Spleen (tissue), 11 donors: ENCODE results near the gene WDR48. TPM values are rescaled to one million over a fixed set of nuclear protein-coding genes. Genes with fewer than 3 reads are reported as not detected.

Source experiments
- DNase-seq: peaks from one replicate; pipeline ENCODE4 v3.0.0-alpha.2; 2020
- H3K27ac ChIP-seq, 8 donors: fragments of 200-600 bp; sonication (generic) in 7 of 8; 1 replicate in 4 of 8; 2 replicates in 4 of 8; pipeline versions ENCODE4 v1.5.0 to v1.8.0; 2016 to 2021; ENCODE audit warnings: inconsistent platforms in 4 of 8, mild to moderate bottlenecking in 4 of 8, moderate library complexity in 1 of 8
- H3K27me3 ChIP-seq, 7 donors: fragments of 200-600 bp; sonication (generic) in 6 of 7; replicated peaks in 1 of 7; 1 replicate in 4 of 7; 2 replicates in 3 of 7; pipeline versions ENCODE4 v1.5.0 to v1.8.0; 2016 to 2021; ENCODE audit warnings: inconsistent platforms in 3 of 7, mild to moderate bottlenecking in 1 of 7
- H3K36me3 ChIP-seq, 6 donors: fragments of 200-600 bp; sonication (generic) in 5 of 6; 1 replicate in 4 of 6; 2 replicates in 2 of 6; pipeline versions ENCODE4 v1.5.0 to v1.8.0; 2016 to 2021; ENCODE audit warnings: inconsistent platforms in 2 of 6
- H3K4me1 ChIP-seq, 6 donors: fragments of 200-600 bp; sonication (generic) in 5 of 6; 1 replicate in 3 of 6; 2 replicates in 3 of 6; pipeline versions ENCODE4 v1.5.0 to v1.8.0; 2016 to 2021; ENCODE audit warnings: inconsistent platforms in 3 of 6
- H3K4me3 ChIP-seq, 8 donors: fragments of 200-600 bp; sonication (generic) in 7 of 8; 1 replicate in 4 of 8; 2 replicates in 4 of 8; pipeline versions ENCODE4 v1.5.0 to v1.8.0; 2016 to 2021; ENCODE audit warnings: inconsistent platforms in 4 of 8, mild to moderate bottlenecking in 4 of 8, moderate library complexity in 2 of 8
- H3K9me3 ChIP-seq, 8 donors: fragments of 200-600 bp; sonication (generic) in 7 of 8; 1 replicate in 4 of 8; 2 replicates in 4 of 8; pipeline versions ENCODE4 v1.5.0 to v1.8.0; 2016 to 2021; ENCODE audit warnings: inconsistent platforms in 4 of 8
- POLR2A ChIP-seq, 3 donors: fragments of 450-650 bp; IDR thresholded peaks; one replicate each; pipeline ENCODE4 v1.5.1; 2017; ENCODE audit warnings: antibody characterized with exemption in 3 of 3, mild to moderate bottlenecking in 1 of 3
- POLR2AphosphoS5 ChIP-seq, 3 donors: sonication (generic); formaldehyde crosslinking; IDR thresholded peaks; one replicate each; pipeline ENCODE4 v1.5.1; 2017; ENCODE audit warnings: antibody characterized with exemption in 3 of 3
- WGBS, 5 donors: extraction: QIAGEN DNeasy Blood & Tissue Kit in 3 of 5; methylation state at CpG; one replicate each; pipeline versions ENCODE4 v1.1.5 to v1.1.7; 2013 to 2018; 5-methylcytosine and 5-hydroxymethylcytosine counted together
- intact Hi-C: fragments of 100-400 bp; cut with DNase I; formaldehyde crosslinking; loops from one replicate; pipeline ENCODE4 v1.15.0; 2023; ENCODE audit warnings: low total_unique reads
- polyA plus RNA-seq, 3 donors: library from polyadenylated mRNA; stranded (reverse); fragments of 200-250 nt; gene quantifications; one replicate each; pipeline ENCODE4 v1.2.1, GENCODE V29; 2013
- total RNA-seq, 7 donors: library from RNA; depleted of rRNA in 3 of 7; stranded (reverse); fragments of >200 nt in 3 of 7; fragmentation: NEBNext Ultra II Directional in 4 of 7; extraction: Animal tissue kit (Norgen Biotek cat#: 25700) in 4 of 7; gene quantifications; one replicate each; pipeline versions ENCODE4 v1.1.0 to v1.2.1, GENCODE V29; 2016 to 2021
- TF ChIP-seq, protein P1 (sequence below), 11 experiments: fragments of 200-600 bp in 7 of 11; fragments of 450-650 bp in 4 of 11; sonication (generic) in 4 of 11; IDR thresholded peaks in 8 of 11; conservative IDR thresholded peaks in 3 of 11; 1 replicate in 7 of 11; 2 replicates in 4 of 11; pipeline versions ENCODE4 v1.4.0 to v1.8.0; 2016 to 2021; ENCODE audit warnings: antibody characterized with exemption in 11 of 11, inconsistent platforms in 4 of 11, mild to moderate bottlenecking in 1 of 11
- donor health status: healthy with polysubstance abuse.
- donor health status: DM: no; HTN: no; CAD: no; lungs with moderate emphysema.
- donor health status: DM: no; HTN: no; CAD: no.
- donor health status: Bipolar disorder and iron deficiency.
- donor health status: healthy.
- donor health status: DM: no; HTN: no; CAD: no.
- donor health status: DM: yes; HTN: yes; CAD: no.

WDR48 gene
- total and polyA plus RNA-seq, 10 donors: 11.1 to 45.0 (median 35.3) TPM

- no peaks in the 10 kb centered on the region for H3K9me3 ChIP-seq
- TF ChIP-seq POLR2A (IDR thresholded peaks at IDR 0.05): no peak
- no peak for TF ChIP-seq POLR2AphosphoS5 (IDR thresholded peaks at IDR 0.05)
- TF ChIP-seq, protein P1, sequence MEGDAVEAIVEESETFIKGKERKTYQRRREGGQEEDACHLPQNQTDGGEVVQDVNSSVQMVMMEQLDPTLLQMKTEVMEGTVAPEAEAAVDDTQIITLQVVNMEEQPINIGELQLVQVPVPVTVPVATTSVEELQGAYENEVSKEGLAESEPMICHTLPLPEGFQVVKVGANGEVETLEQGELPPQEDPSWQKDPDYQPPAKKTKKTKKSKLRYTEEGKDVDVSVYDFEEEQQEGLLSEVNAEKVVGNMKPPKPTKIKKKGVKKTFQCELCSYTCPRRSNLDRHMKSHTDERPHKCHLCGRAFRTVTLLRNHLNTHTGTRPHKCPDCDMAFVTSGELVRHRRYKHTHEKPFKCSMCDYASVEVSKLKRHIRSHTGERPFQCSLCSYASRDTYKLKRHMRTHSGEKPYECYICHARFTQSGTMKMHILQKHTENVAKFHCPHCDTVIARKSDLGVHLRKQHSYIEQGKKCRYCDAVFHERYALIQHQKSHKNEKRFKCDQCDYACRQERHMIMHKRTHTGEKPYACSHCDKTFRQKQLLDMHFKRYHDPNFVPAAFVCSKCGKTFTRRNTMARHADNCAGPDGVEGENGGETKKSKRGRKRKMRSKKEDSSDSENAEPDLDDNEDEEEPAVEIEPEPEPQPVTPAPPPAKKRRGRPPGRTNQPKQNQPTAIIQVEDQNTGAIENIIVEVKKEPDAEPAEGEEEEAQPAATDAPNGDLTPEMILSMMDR (IDR thresholded peaks at IDR 0.05 in 8 of 11, conservative IDR thresholded peaks at IDR 0.05 in 3 of 11): no peak
- 76 to 87% (median 84%) methylated on average over 4 to 5 of the region's 5 CpGs for WGBS, 5 donors
- no peak overlapping the region for H3K4me3 ChIP-seq
- H3K36me3 ChIP-seq: peaks cover 0 to 28% (median 0%) of the 10 kb centered on the region in 6 donors
- DNase-seq: peak; percentile 55
- intact Hi-C loops: loop anchor here (5.0 kb wide), 1 partner anchor 162 kb away; no protein-coding TSS in a partner anchor
- H3K4me1 ChIP-seq: peaks cover 8 to 57% (median 34%) of the 10 kb centered on the region in 6 donors
- H3K27me3 ChIP-seq: no peaks in the 10 kb centered on the region
- no peak overlapping the region for H3K27ac ChIP-seq
These were observed 73.3 kb downstream of the WDR48 start for GRCh38 chr3:39124876-39125840.

DNA sequence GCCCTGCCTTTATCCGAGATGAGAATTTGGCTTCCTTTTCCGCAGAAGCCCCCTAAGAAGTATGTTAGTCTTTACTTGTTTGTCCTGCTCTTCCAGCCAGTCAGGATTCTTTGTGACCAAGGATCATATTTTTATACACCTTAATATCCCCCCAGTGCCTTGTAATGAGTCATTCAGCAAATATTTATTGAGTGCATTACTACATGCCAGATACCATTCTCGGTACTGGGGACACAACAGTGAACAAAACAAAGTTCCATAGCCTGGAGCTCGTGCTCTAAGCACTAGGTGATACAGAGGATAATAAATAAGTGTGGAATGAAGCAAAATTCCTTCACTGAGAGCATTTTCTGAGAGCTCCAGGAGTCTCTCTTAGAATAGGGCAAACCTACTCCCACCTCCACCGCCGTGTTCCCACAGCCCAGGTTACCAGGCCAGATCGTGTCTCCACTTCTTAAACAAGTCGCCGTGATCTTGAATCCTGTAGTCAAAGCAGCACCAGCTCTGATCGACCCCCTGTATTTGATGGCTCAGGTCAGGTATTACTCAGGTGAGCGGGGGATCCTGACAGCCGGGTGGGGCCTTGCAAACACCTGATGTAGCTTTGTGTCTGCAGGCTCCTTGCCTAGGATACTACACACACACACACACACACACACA lies 74.2 kb downstream of the WDR48 start:
- WGBS, 5 donors: 79 to 83% (median 83%) methylated on average over 12 of the region's 12 CpGs
- Histone ChIP-seq H3K4me1 (peaks cover 8 to 54% (median 34%) of the 10 kb centered on the region in 6 donors), H3K9me3 (no peaks in the 10 kb centered on the region), H3K27me3 (no peaks in the 10 kb centered on the region), H3K27ac (no peak overlapping the region), H3K36me3 (peaks cover 0 to 23% (median 0%) of the 10 kb centered on the region in 6 donors), H3K4me3 (no peak overlapping the region)
- peak; percentile 42 for DNase-seq
- TF ChIP-seq POLR2A (IDR thresholded peaks at IDR 0.05) (no peak), POLR2AphosphoS5 (IDR thresholded peaks at IDR 0.05) (no peak)
- TF ChIP-seq, protein P1 (IDR thresholded peaks at IDR 0.05 in 8 of 11, conservative IDR thresholded peaks at IDR 0.05 in 3 of 11): no peak
- intact Hi-C loops: no loop called here

GRCh38 chr3:39126532-39127071 lies 74.8 kb downstream of the WDR48 start:
- H3K4me1 ChIP-seq: peaks cover 8 to 48% (median 29%) of the 10 kb centered on the region in 6 donors
- H3K27me3 ChIP-seq: no peaks in the 10 kb centered on the region
- peaks cover 0 to 22% (median 0%) of the 10 kb centered on the region in 6 donors for H3K36me3 ChIP-seq
- peak; percentile 56 for DNase-seq
- intact Hi-C loops: no loop called here
- peak overlapping the region in 1 of 8 donors; percentile 26 for H3K27ac ChIP-seq
- WGBS, 5 donors: 41 to 47% (median 44%) methylated on average over 6 of the region's 6 CpGs
- no peak overlapping the region for H3K4me3 ChIP-seq
- no peaks in the 10 kb centered on the region for H3K9me3 ChIP-seq
- TF ChIP-seq, protein P1 (IDR thresholded peaks at IDR 0.05 in 8 of 11, conservative IDR thresholded peaks at IDR 0.05 in 3 of 11): peak in 9 of 11 experiments; percentile 11 to 71 (median 52)
- no peak for TF ChIP-seq POLR2A (IDR thresholded peaks at IDR 0.05)
